PFSK-1 (cell line): ENCODE results near the gene BOC.

Source experiments
- FOXP2 ChIP-seq: optimal IDR thresholded peaks from 2 replicates; pipeline ENCODE3; 2011; ENCODE audit warnings: borderline replicate concordance, control low read depth, inconsistent platforms; ENCODE audit not compliant: insufficient read depth; ENCODE audit errors: extremely low read length, extremely low read depth
- POLR2AphosphoS5 ChIP-seq: IDR thresholded peaks from 2 replicates; pipeline ENCODE4 v1.6.1; 2012; ENCODE audit warnings: low read depth, mild to moderate bottlenecking, control low read depth, low read length, moderate library complexity
- REST ChIP-seq, 2 experiments: IDR thresholded peaks; 2 replicates each; pipeline versions ENCODE4 v1.6.1 to v1.8.0; 2011 to 2012; ENCODE audit warnings: low read depth in 2 of 2, low read length in 2 of 2, control low read depth in 1 of 2, inconsistent platforms in 1 of 2, mild to moderate bottlenecking in 1 of 2, moderate library complexity in 1 of 2; ENCODE audit not compliant: insufficient read depth in 1 of 2
- SIN3A ChIP-seq: IDR thresholded peaks from 2 replicates; pipeline ENCODE4 v1.6.1; 2012; ENCODE audit warnings: mild to moderate bottlenecking, low read length, moderate library complexity, borderline replicate concordance; ENCODE audit not compliant: insufficient read depth
- TAF1 ChIP-seq: IDR thresholded peaks from 2 replicates; pipeline ENCODE4 v1.6.1; 2012; ENCODE audit warnings: low read length, control low read depth, borderline replicate concordance; ENCODE audit not compliant: insufficient read depth

- TF ChIP-seq REST (IDR thresholded peaks at IDR 0.05; ENCODE audit: insufficient read depth in 1 of 2, low read depth in 2 of 2, low read length in 2 of 2) = no peak
- TF ChIP-seq POLR2AphosphoS5 = no peak
- TF ChIP-seq SIN3A = no peak
- TF ChIP-seq TAF1 = no peak
- TF ChIP-seq FOXP2 = no peak
Observed at GRCh38 chr3:113186566-113186965, 24.8 kb upstream of the BOC start.
